Measurements from ENCODE around the gene SEMA4A. TPM values are rescaled to one million over a fixed set of nuclear protein-coding genes. Genes with fewer than 3 reads are reported as not detected.

SEMA4A gene
- total RNA-seq, 2 experiments from 2014 or later: 18.4 to 18.8 TPM

- POLR2A ChIA-PET: interaction anchor here (1.0 to 5.3 kb wide), 2 partner anchors 14 to 32 kb away, joined by 6 to 41 read pairs; partner anchors contain the start of gene LMNA
- CTCF ChIA-PET: interaction anchor here (1.4 to 13.6 kb wide), 8 partner anchors 11 to 97 kb away, joined by 5 to 361 read pairs (median 20); partner anchors contain the start of genes MEX3A and PMF1
Observed at GRCh38 chr1:156128308-156128653, 25.1 kb upstream of the SEMA4A start.

DNA sequence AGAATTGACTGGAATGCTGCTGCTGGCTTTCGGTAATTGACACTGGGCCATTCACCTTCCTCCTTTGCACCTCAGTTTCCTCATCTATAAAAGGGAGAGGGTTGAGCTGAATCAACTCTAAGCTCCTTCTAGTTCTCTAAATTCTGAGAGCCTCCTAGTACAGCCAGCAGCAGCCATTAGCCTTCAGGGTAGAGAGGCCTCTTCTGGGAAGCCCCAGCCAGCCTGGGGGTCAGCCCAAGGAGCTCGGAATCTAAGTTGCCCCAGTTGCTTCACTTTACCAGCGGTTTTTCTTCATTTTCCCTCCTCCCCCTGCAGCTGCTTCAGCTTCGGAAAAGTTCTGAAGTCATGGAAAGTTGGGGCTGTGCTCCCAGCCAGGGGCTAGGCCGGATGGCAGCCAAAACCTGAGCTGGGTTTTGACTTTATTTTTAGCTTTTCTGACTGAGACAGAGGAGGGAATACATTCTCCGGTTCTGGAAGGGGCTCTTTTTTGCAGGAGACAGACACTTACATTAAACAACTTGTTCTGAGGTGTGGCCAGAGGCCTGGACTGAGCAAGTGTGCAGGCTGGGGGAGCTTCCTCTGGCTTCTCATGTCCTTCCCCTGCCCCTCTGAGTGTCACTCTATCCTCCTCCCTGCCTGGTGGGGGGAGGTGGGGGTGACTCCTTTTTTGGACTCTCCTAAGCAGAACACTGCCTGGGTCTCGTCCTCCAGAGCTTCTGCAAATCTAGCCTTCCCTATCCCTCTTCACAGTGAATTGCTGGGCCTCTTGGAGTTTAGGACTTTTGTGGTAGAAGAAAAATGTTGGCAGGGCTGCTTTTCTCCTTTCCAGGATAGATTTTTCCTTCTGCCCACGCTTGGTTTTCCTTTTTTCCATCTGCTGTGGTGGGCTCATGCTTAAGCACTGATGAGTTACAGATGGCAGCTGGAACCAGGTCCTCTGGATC lies 24.5 kb upstream of the SEMA4A start:
- ChIA-PET CTCF (interaction anchor here (0.7 to 13.6 kb wide), 11 partner anchors 12 to 154 kb away, joined by 3 to 361 read pairs (median 18); partner anchors contain the start of genes MEX3A, PMF1 and SMG5), POLR2A (interaction anchor here (1.0 to 5.3 kb wide), 4 partner anchors 14 to 95 kb away, joined by 4 to 41 read pairs (median 6); partner anchors contain the start of gene LMNA)

DNA sequence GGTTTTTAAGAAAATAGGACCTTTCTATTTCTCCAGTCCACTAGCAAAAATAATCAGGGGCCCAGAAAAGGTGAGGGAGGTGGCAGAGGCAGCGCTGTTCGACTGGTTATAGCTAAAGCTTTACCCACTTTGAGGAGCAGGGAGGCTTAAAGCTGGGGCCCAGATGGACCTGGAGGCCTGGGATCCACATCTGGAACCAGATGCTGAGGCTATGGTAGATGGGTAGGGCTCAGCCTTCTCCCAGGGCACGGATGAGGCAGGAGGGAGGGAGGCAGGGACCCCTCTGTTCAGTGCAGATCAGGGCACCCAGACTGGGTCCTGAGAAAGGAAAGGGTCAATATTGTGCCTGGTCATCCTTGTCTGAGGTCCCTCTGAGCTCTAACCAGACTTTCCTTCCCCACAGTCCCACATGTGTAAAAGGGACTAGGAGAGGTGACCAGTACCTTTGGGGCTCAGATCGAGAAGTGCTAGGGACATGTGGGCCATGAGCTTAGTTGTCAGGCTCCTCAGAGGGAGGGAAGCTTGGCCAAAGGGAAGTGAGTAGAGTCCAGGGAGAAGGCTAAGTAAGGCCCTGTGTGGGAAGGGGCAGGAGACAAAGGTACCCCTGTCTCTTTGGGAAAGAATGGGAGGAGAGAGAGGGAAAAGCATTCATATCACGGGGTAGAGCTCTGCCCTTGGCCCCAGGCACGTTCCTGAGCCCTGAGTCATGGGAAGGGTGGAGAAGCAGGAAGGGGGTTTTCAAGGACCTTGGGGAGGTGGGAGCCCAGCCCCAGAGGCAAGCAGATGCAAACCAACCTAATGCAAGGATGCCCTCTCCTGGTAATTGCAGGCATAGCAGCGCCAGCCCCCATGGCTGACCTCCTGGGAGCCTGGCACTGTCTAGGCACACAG lies 23.5 kb upstream of the SEMA4A start:
- POLR2A ChIA-PET: interaction anchor here (1.5 to 5.3 kb wide), 3 partner anchors 15 to 94 kb away, joined by 4 to 41 read pairs (median 5); partner anchors contain the start of gene LMNA
- CTCF ChIA-PET: interaction anchor here (0.7 to 13.6 kb wide), 16 partner anchors 8 to 153 kb away, joined by 3 to 361 read pairs (median 5); partner anchors contain the start of genes MEX3A and SMG5

DNA sequence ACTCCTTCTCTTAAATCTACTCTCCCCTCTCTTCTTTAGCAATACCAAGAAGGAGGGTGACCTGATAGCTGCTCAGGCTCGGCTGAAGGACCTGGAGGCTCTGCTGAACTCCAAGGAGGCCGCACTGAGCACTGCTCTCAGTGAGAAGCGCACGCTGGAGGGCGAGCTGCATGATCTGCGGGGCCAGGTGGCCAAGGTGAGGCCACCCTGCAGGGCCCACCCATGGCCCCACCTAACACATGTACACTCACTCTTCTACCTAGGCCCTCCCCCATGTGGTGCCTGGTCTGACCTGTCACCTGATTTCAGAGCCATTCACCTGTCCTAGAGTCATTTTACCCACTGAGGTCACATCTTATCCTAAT lies 22.8 kb upstream of the SEMA4A start:
- ChIA-PET POLR2A (interaction anchor here (1.5 to 5.3 kb wide), 3 partner anchors 16 to 93 kb away, joined by 4 to 41 read pairs (median 5); partner anchors contain the start of gene LMNA), CTCF (interaction anchor here (0.7 to 13.6 kb wide), 15 partner anchors 8 to 152 kb away, joined by 3 to 361 read pairs (median 5); partner anchors contain the start of genes MEX3A and SMG5)

GRCh38 chr1:156134716-156135435 lies 18.5 kb upstream of the SEMA4A start:
- ChIA-PET CTCF (interaction anchor here (1.2 to 13.6 kb wide), 2 partner anchors 40 to 90 kb away, joined by 3 to 361 read pairs; no protein-coding TSS in a partner anchor), POLR2A (no interaction called here)

DNA sequence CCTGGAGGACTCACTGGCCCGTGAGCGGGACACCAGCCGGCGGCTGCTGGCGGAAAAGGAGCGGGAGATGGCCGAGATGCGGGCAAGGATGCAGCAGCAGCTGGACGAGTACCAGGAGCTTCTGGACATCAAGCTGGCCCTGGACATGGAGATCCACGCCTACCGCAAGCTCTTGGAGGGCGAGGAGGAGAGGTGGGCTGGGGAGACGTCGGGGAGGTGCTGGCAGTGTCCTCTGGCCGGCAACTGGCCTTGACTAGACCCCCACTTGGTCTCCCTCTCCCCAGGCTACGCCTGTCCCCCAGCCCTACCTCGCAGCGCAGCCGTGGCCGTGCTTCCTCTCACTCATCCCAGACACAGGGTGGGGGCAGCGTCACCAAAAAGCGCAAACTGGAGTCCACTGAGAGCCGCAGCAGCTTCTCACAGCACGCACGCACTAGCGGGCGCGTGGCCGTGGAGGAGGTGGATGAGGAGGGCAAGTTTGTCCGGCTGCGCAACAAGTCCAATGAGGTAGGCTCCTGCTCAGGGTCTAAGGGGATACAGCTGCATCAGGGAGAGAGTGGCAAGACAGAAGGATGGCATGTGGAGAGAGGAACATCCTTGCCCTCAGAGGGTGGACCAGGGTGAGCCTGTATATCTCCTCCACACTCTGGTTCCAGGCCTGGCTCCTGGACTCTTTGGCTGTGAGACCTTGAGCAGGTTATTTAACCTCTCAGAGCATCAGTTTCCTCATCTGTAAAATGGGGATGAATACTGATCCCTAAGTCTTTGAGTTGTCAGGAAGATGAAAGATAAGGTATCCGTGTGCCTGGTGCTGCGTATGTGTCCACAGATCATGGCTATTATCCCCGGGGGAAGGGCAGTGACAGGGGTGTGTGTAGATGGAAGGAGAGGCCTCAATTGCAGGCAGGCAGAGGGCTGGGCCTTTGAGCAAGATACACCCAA lies 17.2 kb upstream of the SEMA4A start:
- ChIA-PET CTCF (interaction anchor here (1.2 to 13.6 kb wide), 2 partner anchors 42 to 89 kb away, joined by 3 to 361 read pairs; no protein-coding TSS in a partner anchor), POLR2A (no interaction called here)

GRCh38 chr1:156136970-156137483 lies 16.4 kb upstream of the SEMA4A start:
- CTCF ChIA-PET: interaction anchor here (13.6 kb wide), 1 partner anchor 43 kb away, joined by 361 read pairs; no protein-coding TSS in a partner anchor
- POLR2A ChIA-PET: no interaction called here

DNA sequence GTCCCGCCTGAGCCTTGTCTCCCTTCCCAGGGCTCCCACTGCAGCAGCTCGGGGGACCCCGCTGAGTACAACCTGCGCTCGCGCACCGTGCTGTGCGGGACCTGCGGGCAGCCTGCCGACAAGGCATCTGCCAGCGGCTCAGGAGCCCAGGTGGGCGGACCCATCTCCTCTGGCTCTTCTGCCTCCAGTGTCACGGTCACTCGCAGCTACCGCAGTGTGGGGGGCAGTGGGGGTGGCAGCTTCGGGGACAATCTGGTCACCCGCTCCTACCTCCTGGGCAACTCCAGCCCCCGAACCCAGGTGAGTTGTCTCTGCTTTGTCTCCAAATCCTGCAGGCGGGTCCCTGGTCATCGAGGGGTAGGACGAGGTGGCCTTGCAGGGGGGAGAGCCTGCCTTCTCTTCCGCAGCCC lies 14.9 kb upstream of the SEMA4A start:
- CTCF ChIA-PET: interaction anchor here (1.2 to 13.6 kb wide), 2 partner anchors 8 to 44 kb away, joined by 5 to 361 read pairs; no protein-coding TSS in a partner anchor
- POLR2A ChIA-PET: no interaction called here

DNA sequence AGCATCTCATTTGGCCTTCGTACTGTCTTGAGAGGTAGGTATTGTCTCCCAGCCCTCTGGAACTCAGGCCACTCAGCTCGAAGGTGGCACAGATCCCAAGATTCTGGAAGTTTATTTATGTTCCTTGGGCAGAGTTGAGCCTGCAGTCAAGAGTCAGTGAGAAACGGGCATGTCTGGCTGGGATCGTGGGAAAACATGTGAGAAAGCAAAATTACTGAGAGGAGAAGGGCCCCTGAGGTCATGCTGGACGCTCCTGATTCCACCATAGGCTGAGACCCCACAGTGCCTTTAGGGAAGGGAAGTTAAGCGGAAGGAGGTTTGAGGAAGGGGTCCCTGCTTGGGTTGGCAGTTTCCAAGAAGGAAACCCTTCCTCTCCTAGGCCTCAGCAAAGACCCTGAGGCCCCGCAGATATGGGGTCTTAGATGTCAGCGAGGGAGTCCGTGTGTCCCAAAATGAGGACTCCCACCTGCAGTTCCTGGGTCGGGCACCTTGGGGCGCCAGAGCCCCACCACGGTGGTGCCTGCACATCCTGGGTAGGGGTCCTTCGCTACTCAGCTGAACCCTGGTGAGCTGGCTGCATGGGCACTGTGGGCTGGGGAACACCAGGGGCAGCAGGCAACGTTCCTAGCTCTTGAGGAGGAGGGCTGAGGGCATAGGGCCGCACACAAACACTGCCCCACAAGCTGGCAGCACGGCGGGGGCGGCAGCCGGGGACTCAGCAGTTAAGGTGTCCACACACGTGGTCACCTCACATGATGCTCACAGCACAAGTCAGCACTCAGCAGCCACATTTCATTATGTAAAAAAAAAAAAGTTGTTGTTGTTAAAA lies 12.3 kb upstream of the SEMA4A start:
- CTCF ChIA-PET: interaction anchor here (0.6 to 3.1 kb wide), 16 partner anchors 12 to 245 kb away, joined by 3 to 28 read pairs (median 4); no protein-coding TSS in a partner anchor
- POLR2A ChIA-PET: interaction anchor here (0.5 to 1.4 kb wide), 3 partner anchors 82 to 105 kb away, joined by 3 to 6 read pairs (median 5); no protein-coding TSS in a partner anchor

DNA sequence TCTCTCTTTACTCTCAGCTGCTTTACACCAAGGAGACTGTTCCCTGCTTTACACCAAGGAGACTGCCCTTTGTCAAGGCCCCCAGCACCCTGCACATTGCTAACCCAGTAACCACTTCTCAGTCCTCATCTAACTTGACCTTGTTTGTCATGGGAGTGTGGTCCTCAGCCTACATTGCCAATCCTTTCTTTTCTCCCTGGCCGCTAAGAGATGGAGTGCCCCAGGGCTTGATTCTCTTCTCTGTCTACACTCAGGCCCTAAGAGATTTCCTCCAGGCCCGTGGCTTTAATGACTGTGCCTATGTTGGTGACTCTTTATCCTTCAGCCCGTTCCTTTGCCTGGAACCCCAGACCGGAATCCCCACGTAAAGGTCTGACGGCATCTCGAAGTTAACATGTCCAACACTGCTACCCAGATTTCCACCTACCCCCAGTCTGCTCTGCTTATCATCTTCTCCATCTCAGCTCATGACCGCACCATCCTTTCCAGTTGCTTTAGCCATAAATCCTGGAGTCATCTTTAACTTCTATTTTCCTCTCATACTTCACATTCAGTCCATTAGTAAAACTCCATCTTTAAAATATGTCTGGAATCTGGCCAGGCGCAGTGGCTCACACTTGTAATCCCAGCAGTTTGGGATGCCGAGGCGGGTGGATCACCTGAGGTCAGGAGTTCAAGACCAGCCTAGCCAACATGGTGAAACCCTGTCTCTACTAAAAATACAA lies 9.5 kb upstream of the SEMA4A start:
- CTCF ChIA-PET: interaction anchor here (0.6 to 4.5 kb wide), 2 partner anchors 51 to 81 kb away, joined by 4 to 78 read pairs; no protein-coding TSS in a partner anchor
- POLR2A ChIA-PET: no interaction called here

GRCh38 chr1:156144742-156145141 lies 8.6 kb upstream of the SEMA4A start:
- POLR2A ChIA-PET: no interaction called here
- CTCF ChIA-PET: interaction anchor here (0.6 to 4.5 kb wide), 3 partner anchors 50 to 80 kb away, joined by 3 to 78 read pairs (median 4); partner anchors contain the start of gene SLC25A44

DNA sequence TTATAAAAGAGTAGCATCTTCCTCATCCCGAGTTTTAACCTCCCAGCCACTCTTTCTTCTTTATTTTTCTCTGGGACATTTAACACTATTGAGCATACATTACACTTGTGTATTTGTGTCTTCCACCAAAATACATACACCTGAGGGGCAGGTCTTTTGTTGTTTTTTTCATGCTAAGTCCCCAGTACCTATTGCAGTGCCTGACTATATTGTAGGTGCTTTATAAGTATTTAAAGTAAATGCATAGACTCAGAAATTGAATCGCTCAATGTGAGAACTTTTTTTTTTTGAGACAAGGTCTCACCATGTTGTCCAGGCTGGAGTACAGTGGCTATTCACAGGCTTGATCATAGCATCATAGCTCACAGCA lies 7.8 kb upstream of the SEMA4A start:
- CTCF ChIA-PET: interaction anchor here (0.6 to 4.5 kb wide), 9 partner anchors 10 to 134 kb away, joined by 3 to 78 read pairs (median 3); partner anchors contain the start of gene SLC25A44
- POLR2A ChIA-PET: interaction anchor here (1.1 kb wide), 1 partner anchor 67 kb away, joined by 3 read pairs; the partner anchor contains the start of gene PMF1

GRCh38 chr1:156146020-156146768 lies 7.2 kb upstream of the SEMA4A start:
- ChIA-PET POLR2A (interaction anchor here (1.1 kb wide), 1 partner anchor 67 kb away, joined by 3 read pairs; the partner anchor contains the start of gene PMF1), CTCF (interaction anchor here (0.6 to 4.5 kb wide), 12 partner anchors 9 to 133 kb away, joined by 3 to 78 read pairs (median 4); partner anchors contain the start of gene SLC25A44)

DNA sequence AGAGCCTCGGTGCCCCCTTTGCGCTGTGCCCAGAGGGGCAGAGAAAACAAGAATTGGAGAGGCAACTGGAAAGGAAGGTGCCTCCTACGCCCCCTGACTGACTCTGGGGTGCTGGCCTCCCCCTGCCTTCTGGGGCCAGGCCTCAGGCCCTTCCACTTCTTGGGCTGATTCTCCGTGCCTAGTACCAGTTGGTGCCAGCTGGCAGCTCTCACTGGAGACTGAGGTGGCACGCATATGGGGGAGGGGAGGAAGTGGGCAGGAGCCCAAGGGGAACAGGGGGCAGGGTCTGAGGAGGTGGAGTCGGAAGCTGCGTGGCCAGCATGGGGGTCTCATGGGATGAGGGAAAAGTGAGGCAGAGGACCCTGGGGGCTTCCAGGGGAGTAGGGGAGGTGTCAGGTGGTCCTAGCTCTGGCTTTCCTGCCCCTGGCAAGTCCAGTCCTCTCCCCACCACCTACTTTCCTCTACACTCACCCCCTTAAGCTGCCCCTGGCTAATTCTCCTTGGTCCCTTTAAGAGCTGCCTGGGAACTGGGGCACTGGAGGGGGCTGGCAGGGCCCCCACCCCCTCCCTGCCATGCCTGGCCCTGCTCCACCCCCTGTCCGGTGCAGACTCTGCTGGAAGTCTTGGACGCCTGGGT lies 6.5 kb upstream of the SEMA4A start:
- CTCF ChIA-PET: interaction anchor here (1.0 to 4.5 kb wide), 8 partner anchors 8 to 99 kb away, joined by 3 to 78 read pairs (median 6); no protein-coding TSS in a partner anchor
- POLR2A ChIA-PET: interaction anchor here (0.6 to 1.8 kb wide), 3 partner anchors 66 to 355 kb away, joined by 3 to 6 read pairs (median 5); partner anchors contain the start of gene PMF1
